IPS-20b (cell line): Measurements from ENCODE around the gene NISCH.
A peak's percentile ranks its signal among the peaks of the same experiment; 100 is the strongest.

Experiments
- H3K27ac ChIP-seq: one replicate; pipeline ENCODE4 v1.5.1; 2013; ENCODE audit warnings: low read length
- H3K27me3 ChIP-seq: 2 replicates; pipeline ENCODE4 v1.6.1; 2013; ENCODE audit warnings: mild to moderate bottlenecking, low read length, inconsistent platforms; ENCODE audit not compliant: insufficient read depth
- H3K36me3 ChIP-seq: 2 replicates; pipeline ENCODE4 v1.6.1; 2013; ENCODE audit warnings: low read depth, mild to moderate bottlenecking, inconsistent platforms, low read length, moderate library complexity; ENCODE audit not compliant: insufficient read depth
- H3K4me1 ChIP-seq: 2 replicates; pipeline ENCODE4 v1.6.1; 2013; ENCODE audit warnings: mild to moderate bottlenecking, control low read depth, inconsistent platforms, low read length, moderate library complexity; ENCODE audit not compliant: insufficient read depth
- H3K4me3 ChIP-seq: 2 replicates; pipeline ENCODE4 v1.5.1; 2013; ENCODE audit warnings: mild to moderate bottlenecking, low read length, inconsistent platforms
- H3K9ac ChIP-seq: 2 replicates; pipeline ENCODE4 v1.6.1; 2013; ENCODE audit warnings: low read depth, mild to moderate bottlenecking, inconsistent platforms, low read length, moderate library complexity
- H3K9me3 ChIP-seq: 2 replicates; pipeline ENCODE4 v1.6.1; 2013; ENCODE audit warnings: mild to moderate bottlenecking, low read depth, low read length, inconsistent platforms; ENCODE audit not compliant: insufficient read depth

The NISCH gene

GRCh38 chr3:52531860-52532516, 76.6 kb downstream of the NISCH start:
- H3K4me1 ChIP-seq: peaks cover 6% of the 10 kb centered on the region; the same call in 1 of the 2 replicates
- no peaks in the 10 kb centered on the region for H3K9me3 ChIP-seq
- no peaks in the 10 kb centered on the region for H3K27me3 ChIP-seq
- H3K36me3 ChIP-seq: peaks cover 34% of the 10 kb centered on the region
- no peak overlapping the region for H3K27ac ChIP-seq
- peak overlapping the region; percentile 82 for H3K4me3 ChIP-seq
- peak overlapping the region; percentile 80; the same call in 1 of the 2 replicates for H3K9ac ChIP-seq

- peaks cover 29% of the 10 kb centered on the region for H3K36me3 ChIP-seq
- H3K9ac ChIP-seq: peak overlapping the region; percentile 80
- H3K9me3 ChIP-seq: no peaks in the 10 kb centered on the region
- no peak overlapping the region for H3K27ac ChIP-seq
- H3K4me3 ChIP-seq: peak overlapping the region; percentile 82
- peaks cover 8% of the 10 kb centered on the region for H3K4me1 ChIP-seq
- no peaks in the 10 kb centered on the region for H3K27me3 ChIP-seq
Measured at GRCh38 chr3:52532517-52532837, 77.1 kb downstream of the NISCH start.

- Histone ChIP-seq H3K4me1 (peaks cover 13% of the 10 kb centered on the region), H3K27ac (no peak overlapping the region), H3K36me3 (peaks cover 24% of the 10 kb centered on the region), H3K9ac (peak overlapping the region; percentile 80), H3K27me3 (no peaks in the 10 kb centered on the region), H3K9me3 (no peaks in the 10 kb centered on the region), H3K4me3 (peak overlapping the region; percentile 82)
Measured at GRCh38 chr3:52532838-52533622, 77.6 kb downstream of the NISCH start.

DNA sequence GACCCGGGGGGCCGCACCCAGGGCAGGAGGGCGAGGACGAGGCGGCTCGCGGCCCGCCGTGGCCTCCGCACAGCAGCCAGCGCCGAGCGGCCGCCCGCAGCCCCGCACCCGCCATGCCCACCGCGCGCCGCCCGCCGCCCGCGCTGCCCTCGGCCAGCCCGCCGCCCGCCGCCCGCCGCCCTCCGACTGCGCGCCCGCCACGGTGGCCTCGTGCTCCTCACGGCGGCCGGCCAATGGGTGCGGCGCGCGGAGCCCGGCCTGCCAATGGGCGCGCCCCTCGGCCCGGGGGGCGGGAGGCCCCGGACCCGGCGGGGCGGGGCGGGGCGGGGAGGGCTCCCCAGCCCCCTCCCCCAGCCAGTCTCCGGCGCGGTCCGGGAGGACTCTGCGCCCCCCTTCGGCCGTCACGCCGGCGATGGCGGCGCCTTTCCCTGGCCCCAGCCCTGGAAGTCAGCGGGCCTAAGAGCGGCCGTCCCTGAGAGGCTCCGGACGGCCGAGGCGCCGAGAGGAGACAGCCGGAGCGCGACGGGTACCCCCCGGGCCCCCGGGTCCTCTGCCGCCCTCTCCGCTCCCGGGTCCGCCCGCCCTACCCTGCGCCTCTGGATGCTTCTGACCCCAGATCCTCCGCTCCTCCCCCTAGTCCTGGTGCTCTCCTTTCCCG, 78.3 kb downstream of the NISCH start, which contains the start of gene NT5DC2:
TSS of gene NT5DC2 (minus strand) at position 235 of the 658 bp plus-strand sequence. CDS start at position 115, 120 bp downstream.
- H3K9me3 ChIP-seq: no peaks in the 10 kb centered on the region
- H3K4me3 ChIP-seq: peak within 1 kb of the TSS; percentile 82
- H3K27ac ChIP-seq: no peak within 1 kb of the TSS
- peaks cover 14% of the 10 kb centered on the region for H3K4me1 ChIP-seq
- H3K27me3 ChIP-seq: no peaks in the 10 kb centered on the region
- peaks cover 17% of the 10 kb centered on the region for H3K36me3 ChIP-seq
- H3K9ac ChIP-seq: peak within 1 kb of the TSS; percentile 80

- H3K4me3 ChIP-seq: peak overlapping the region; percentile 68
- H3K9me3 ChIP-seq: no peaks in the 10 kb centered on the region
- H3K4me1 ChIP-seq: peaks cover 14% of the 10 kb centered on the region
- no peaks in the 10 kb centered on the region for H3K27me3 ChIP-seq
- peak overlapping the region; percentile 74 for H3K9ac ChIP-seq
- H3K27ac ChIP-seq: no peak overlapping the region
- peaks cover 16% of the 10 kb centered on the region for H3K36me3 ChIP-seq
Measured at GRCh38 chr3:52534281-52535183, 79.1 kb downstream of the NISCH start.

DNA sequence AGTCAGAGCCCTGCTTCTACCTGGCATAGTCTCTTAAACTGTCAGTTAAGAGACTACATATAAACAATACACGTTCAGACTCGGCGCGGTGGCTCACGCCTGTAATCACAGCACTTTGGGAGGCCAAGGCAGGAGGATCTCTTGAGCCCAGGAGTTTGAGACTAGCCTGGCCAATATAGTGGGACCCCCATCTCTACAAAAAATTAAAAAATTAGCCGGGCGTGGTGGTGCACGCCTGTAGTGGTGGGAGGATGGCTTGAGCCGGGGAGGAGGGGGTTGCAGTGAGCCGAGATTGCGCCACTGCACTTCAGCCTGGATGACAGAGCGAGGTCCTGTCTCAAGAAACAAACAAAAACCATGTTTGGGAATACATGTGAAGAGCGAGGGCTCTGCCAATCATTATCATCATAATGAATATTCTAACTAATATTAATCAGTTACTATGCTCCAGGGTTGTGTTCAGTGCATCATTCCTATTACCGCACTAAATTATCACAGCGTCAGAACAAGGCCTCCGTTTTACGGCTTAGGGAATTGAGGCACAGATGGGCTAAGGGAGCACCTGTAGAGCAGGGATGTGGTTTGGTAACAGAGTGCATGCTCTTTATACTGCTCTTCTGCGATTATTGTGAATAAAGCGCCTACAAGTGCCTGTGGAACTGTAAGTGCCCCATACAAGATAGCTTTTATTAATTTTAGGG, 80.2 kb downstream of the NISCH start:
- Histone ChIP-seq H3K27me3 (no peaks in the 10 kb centered on the region), H3K9ac (no peak overlapping the region), H3K36me3 (peaks cover 25% of the 10 kb centered on the region), H3K4me1 (peaks cover 14% of the 10 kb centered on the region), H3K4me3 (peak overlapping the region; percentile 34; the same call in 1 of the 2 replicates), H3K9me3 (no peaks in the 10 kb centered on the region), H3K27ac (no peak overlapping the region)

- peaks cover 14% of the 10 kb centered on the region for H3K4me1 ChIP-seq
Measured at GRCh38 chr3:52536112-52536368, 80.6 kb downstream of the NISCH start.

GRCh38 chr3:52536369-52537164, 81.2 kb downstream of the NISCH start, which contains the start of gene UQCC5:
TSS of gene UQCC5 (plus strand) at chr3:52536605. CDS start at chr3:52536756, 151 bp downstream.
- Histone ChIP-seq H3K9ac (peak within 1 kb of the TSS; percentile 94), H3K4me1 (peaks cover 14% of the 10 kb centered on the region), H3K4me3 (peak within 1 kb of the TSS; percentile 91)

More at GRCh38 chr3:52536112-52536368, 80.6 kb downstream of the NISCH start:
- Histone ChIP-seq H3K36me3 (peaks cover 25% of the 10 kb centered on the region), H3K27ac (no peak overlapping the region), H3K9ac (no peak overlapping the region), H3K9me3 (no peaks in the 10 kb centered on the region), H3K4me3 (peak overlapping the region; percentile 34; the same call in 1 of the 2 replicates), H3K27me3 (no peaks in the 10 kb centered on the region)

DNA sequence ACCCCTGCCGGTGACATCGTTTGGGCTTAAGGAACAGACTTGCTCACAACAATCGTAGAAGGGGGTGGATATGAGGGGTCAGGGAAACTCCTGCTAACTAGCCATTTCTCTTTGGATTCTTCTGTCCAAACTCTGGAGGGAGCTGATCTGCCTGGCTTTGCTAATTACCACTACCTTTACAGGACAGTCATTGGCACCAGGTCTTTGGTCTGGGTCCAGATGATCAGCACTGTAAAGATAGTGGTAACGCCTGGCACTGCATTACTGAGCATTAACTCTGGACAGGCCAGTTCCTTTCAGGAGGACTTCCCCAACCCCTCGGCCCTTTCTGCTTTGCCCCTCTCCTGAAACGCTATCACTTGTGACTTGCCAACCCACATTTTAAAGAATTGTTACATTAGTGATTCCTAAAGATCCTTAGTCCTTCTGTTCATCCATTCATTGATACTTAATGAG, 81.8 kb downstream of the NISCH start:
- Histone ChIP-seq H3K9me3 (no peaks in the 10 kb centered on the region), H3K4me3 (peak overlapping the region; percentile 91), H3K27me3 (no peaks in the 10 kb centered on the region), H3K9ac (peak overlapping the region; percentile 94), H3K27ac (no peak overlapping the region), H3K36me3 (peaks cover 31% of the 10 kb centered on the region), H3K4me1 (peaks cover 12% of the 10 kb centered on the region)

More at GRCh38 chr3:52536369-52537164, 81.2 kb downstream of the NISCH start, which contains the start of gene UQCC5:
- H3K36me3 ChIP-seq: peaks cover 27% of the 10 kb centered on the region
- H3K27ac ChIP-seq: peak within 1 kb of the TSS; percentile 55
- H3K27me3 ChIP-seq: no peaks in the 10 kb centered on the region
- no peaks in the 10 kb centered on the region for H3K9me3 ChIP-seq
